ENCODE results near the gene SLC38A1.

Gene SLC38A1

DNA sequence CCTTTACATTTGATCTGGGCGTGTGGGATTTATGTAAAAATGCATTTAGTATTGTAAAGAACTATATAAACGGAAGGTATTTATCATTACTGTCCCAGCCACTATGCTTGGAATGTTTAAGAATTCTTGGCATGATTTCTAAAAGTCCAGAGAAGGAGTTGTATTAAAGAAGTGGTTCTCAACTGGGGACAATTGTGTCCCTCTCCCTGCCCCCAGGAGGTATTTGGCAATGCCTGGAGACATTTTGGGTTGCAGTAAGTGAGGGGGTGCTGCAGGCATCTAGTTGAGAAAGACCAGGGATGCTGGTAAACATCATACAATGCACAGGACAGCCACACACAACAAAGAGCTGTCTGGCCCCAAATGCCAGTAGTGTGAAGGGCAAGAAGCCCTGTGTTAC lies 7.2 kb downstream of the SLC38A1 start:
- H3K9ac ChIP-seq, result no peak overlapping the region
- no peak overlapping the region for H2AFZ ChIP-seq
- H3K9me3 ChIP-seq (ENCODE audit: control insufficient read depth, low read length), result no peaks in the 10 kb centered on the region
- H3K79me2 ChIP-seq, result peaks cover 46% of the 10 kb centered on the region
- no peaks in the 10 kb centered on the region for H3K27me3 ChIP-seq (ENCODE audit: control insufficient read depth, insufficient read depth, low read length)
- TF ChIP-seq, protein P1, sequence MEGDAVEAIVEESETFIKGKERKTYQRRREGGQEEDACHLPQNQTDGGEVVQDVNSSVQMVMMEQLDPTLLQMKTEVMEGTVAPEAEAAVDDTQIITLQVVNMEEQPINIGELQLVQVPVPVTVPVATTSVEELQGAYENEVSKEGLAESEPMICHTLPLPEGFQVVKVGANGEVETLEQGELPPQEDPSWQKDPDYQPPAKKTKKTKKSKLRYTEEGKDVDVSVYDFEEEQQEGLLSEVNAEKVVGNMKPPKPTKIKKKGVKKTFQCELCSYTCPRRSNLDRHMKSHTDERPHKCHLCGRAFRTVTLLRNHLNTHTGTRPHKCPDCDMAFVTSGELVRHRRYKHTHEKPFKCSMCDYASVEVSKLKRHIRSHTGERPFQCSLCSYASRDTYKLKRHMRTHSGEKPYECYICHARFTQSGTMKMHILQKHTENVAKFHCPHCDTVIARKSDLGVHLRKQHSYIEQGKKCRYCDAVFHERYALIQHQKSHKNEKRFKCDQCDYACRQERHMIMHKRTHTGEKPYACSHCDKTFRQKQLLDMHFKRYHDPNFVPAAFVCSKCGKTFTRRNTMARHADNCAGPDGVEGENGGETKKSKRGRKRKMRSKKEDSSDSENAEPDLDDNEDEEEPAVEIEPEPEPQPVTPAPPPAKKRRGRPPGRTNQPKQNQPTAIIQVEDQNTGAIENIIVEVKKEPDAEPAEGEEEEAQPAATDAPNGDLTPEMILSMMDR (IDR thresholded peaks at IDR 0.05), result no peak
- H3K36me3 ChIP-seq (ENCODE audit: control insufficient read depth, insufficient read depth, low read length), result no peaks in the 10 kb centered on the region
- H3K27ac ChIP-seq, result peak overlapping the region; percentile 86
- no peak overlapping the region for H3K4me2 ChIP-seq (ENCODE audit: low read length)
- H3K4me1 ChIP-seq, result peaks cover 47% of the 10 kb centered on the region
- H3K4me3 ChIP-seq (ENCODE audit: low read depth, low read length), result no peak overlapping the region

DNA sequence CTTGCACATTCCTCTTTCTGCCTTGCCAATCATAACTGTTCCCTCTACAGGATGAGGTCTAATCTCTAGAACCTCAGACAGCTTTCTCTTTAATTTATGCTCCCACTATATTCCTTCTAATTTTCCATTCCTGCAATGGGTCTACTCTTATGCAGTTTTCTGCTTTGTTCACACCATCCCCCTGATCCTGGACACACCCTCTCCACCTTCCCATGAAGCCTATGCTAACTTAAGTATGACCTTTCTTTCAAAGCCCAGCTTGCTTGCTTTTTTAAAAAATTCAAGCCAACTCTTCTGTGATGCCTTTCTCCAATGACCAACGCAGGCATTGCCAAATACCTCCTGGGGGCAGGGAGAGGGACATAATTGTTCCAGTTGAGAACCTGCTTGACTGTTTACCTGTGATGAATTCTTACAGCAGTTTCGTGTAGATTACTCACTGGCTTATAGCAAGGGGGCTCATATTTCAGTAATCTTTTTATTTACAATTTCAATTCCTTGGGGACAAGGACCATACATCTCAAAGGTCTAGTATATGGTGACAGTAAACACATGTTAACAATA lies 7.8 kb downstream of the SLC38A1 start:
- Histone ChIP-seq H3K27me3 (ENCODE audit: control insufficient read depth, insufficient read depth, low read length) (no peaks in the 10 kb centered on the region), H3K4me1 (peaks cover 44% of the 10 kb centered on the region), H3K9ac (no peak overlapping the region), H3K27ac (peak overlapping the region; percentile 86), H3K36me3 (ENCODE audit: control insufficient read depth, insufficient read depth, low read length) (no peaks in the 10 kb centered on the region), H3K79me2 (peaks cover 39% of the 10 kb centered on the region), H2AFZ (no peak overlapping the region), H3K9me3 (ENCODE audit: control insufficient read depth, low read length) (no peaks in the 10 kb centered on the region), H3K4me3 (ENCODE audit: low read depth, low read length) (no peak overlapping the region), H3K4me2 (ENCODE audit: low read length) (peak overlapping the region; percentile 61)
- TF ChIP-seq, protein P1 (IDR thresholded peaks at IDR 0.05), result no peak

GRCh38 chr12:46260124-46260912 lies 8.5 kb downstream of the SLC38A1 start:
- peaks cover 37% of the 10 kb centered on the region for H3K79me2 ChIP-seq
- no peaks in the 10 kb centered on the region for H3K9me3 ChIP-seq (ENCODE audit: control insufficient read depth, low read length)
- no peak overlapping the region for H3K4me3 ChIP-seq (ENCODE audit: low read depth, low read length)
- H3K36me3 ChIP-seq (ENCODE audit: control insufficient read depth, insufficient read depth, low read length), result no peaks in the 10 kb centered on the region
- peaks cover 49% of the 10 kb centered on the region for H3K4me1 ChIP-seq
- no peak overlapping the region for H2AFZ ChIP-seq
- H3K4me2 ChIP-seq (ENCODE audit: low read length), result peak overlapping the region; percentile 61
- H3K27ac ChIP-seq, result peak overlapping the region; percentile 86
- H3K9ac ChIP-seq, result no peak overlapping the region
- no peaks in the 10 kb centered on the region for H3K27me3 ChIP-seq (ENCODE audit: control insufficient read depth, insufficient read depth, low read length)
- TF ChIP-seq, protein P1 (IDR thresholded peaks at IDR 0.05), result no peak

DNA sequence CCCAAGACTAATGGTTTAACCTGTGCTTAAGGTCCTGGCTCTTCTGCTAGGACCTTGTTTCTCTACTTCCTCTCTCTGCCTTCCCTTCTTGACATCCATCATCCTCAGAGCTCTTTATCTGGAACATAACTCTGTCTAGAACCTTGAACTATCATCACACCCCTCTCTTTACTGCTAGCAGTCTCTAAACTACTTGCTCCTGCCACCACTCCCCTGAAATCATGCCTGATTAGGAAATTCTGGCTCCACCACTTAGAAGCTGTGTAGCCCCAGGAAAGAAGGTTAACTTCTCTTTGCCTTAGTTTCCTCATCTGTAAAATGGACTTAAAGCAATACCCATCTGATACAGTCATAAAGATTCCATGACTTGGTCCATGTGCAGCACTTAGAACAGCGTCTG lies 9.1 kb downstream of the SLC38A1 start:
- Histone ChIP-seq H3K9ac (no peak overlapping the region), H2AFZ (no peak overlapping the region), H3K36me3 (ENCODE audit: control insufficient read depth, insufficient read depth, low read length) (no peaks in the 10 kb centered on the region), H3K27me3 (ENCODE audit: control insufficient read depth, insufficient read depth, low read length) (no peaks in the 10 kb centered on the region), H3K27ac (peak overlapping the region; percentile 86), H3K9me3 (ENCODE audit: control insufficient read depth, low read length) (no peaks in the 10 kb centered on the region), H3K4me3 (ENCODE audit: low read depth, low read length) (no peak overlapping the region), H3K4me1 (peaks cover 43% of the 10 kb centered on the region), H3K4me2 (ENCODE audit: low read length) (peak overlapping the region; percentile 61), H3K79me2 (peaks cover 32% of the 10 kb centered on the region)
- TF ChIP-seq, protein P1 (IDR thresholded peaks at IDR 0.05), result no peak

Data from parathyroid adenoma (tissue), 2 donors.